Jurkat, Clone E6-1 (cell line): Measurements from ENCODE around the gene MMP7.

Experiments used
- DNase-seq: peaks from one replicate; pipeline ENCODE4 v3.0.0-alpha.2; 2011; ENCODE audit warnings: low read depth, low spot score
- H3K4me3 ChIP-seq: 2 replicates; pipeline ENCODE4 v1.5.1; 2011; ENCODE audit warnings: mild to moderate bottlenecking, low read length, control low read depth, moderate library complexity

Gene MMP7

DNA sequence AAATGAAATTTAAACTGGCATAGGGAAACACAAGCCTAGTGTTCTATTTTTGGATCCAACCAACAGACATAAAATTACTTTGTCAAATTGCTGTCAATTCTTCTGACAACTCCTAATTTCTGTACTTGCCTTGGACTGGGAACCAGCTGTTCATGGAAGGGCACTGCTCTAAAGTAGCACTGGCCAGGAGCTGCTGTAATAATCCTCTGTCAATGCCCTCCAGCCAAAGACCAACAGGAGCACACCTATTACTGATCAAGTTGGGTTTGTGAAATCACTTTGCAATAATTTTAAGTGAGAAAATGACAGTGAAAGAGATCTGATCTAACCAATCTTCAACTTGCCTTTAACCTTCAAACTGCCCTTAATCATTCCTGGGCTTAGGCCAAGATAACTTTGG lies 59.1 kb downstream of the MMP7 start:
- no peak for DNase-seq

More for the DNA sequence above, 59.1 kb downstream of the MMP7 start:
- no peak overlapping the region for H3K4me3 ChIP-seq
